Stomach smooth muscle (tissue), 2 donors: ENCODE measurements around the gene BAZ2B.
A peak's percentile ranks its signal among the peaks of the same experiment; 100 is the strongest.

ENCODE experiments used
- H3K27ac ChIP-seq: one replicate; pipeline ENCODE4 v1.7.0; 2013; ENCODE audit warnings: mild to moderate bottlenecking, low read length, inconsistent platforms
- H3K27me3 ChIP-seq, 2 donors: one replicate each; pipeline ENCODE4 v1.7.0; 2013; ENCODE audit warnings: low read length in 2 of 2; ENCODE audit not compliant: insufficient read depth in 2 of 2, control insufficient read depth in 1 of 2
- H3K36me3 ChIP-seq, 2 donors: one replicate each; pipeline ENCODE4 v1.7.0; 2013; ENCODE audit warnings: low read length in 2 of 2; ENCODE audit not compliant: control insufficient read depth in 2 of 2, insufficient read depth in 2 of 2
- H3K4me1 ChIP-seq: one replicate; pipeline ENCODE4 v1.7.0; 2013; ENCODE audit warnings: low read length; ENCODE audit not compliant: control insufficient read depth, insufficient read depth
- H3K4me3 ChIP-seq, 2 donors: one replicate each; pipeline ENCODE4 v1.7.0; 2013; ENCODE audit warnings: low read length in 2 of 2
- H3K9ac ChIP-seq, 2 donors: one replicate each; pipeline ENCODE4 v1.7.0; 2013; ENCODE audit warnings: low read length in 2 of 2, mild to moderate bottlenecking in 1 of 2
- H3K9me3 ChIP-seq, 2 donors: one replicate each; pipeline ENCODE4 v1.7.0; 2013; ENCODE audit warnings: low read length in 2 of 2; ENCODE audit not compliant: control insufficient read depth in 2 of 2
- donor health status: healthy.
- donor health status: Pancreatic carcinoma.

BAZ2B gene

GRCh38 chr2:159531475-159531874 lies 84.9 kb downstream of the BAZ2B start:
- H3K4me3 ChIP-seq, result no peak overlapping the region
- H3K27me3 ChIP-seq, result no peaks in the 10 kb centered on the region
- H3K9me3 ChIP-seq, result no peaks in the 10 kb centered on the region
- H3K9ac ChIP-seq, result no peak overlapping the region
- H3K27ac ChIP-seq, result no peak overlapping the region
- H3K4me1 ChIP-seq, result no peaks in the 10 kb centered on the region
- H3K36me3 ChIP-seq, result no peaks in the 10 kb centered on the region

DNA sequence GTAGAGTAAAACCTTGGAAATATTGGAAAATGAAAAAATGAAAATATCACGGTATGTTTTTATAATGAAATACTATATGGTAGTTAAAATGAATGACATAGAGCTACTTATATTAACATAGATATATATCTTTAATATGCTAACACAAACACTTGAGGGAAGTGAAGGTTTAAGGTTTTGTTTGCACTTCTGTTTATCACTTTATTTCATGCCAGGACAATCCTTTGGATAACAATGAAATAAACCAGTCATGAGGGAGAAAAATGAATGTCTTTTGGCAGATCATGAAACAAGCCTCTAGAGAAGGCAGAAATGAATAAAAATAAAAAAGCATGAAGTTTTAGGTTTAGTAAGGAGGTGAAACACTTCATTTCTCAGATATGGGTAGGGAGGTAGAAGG lies 89.9 kb downstream of the BAZ2B start:
- no peaks in the 10 kb centered on the region for H3K27me3 ChIP-seq
- no peak overlapping the region for H3K27ac ChIP-seq
- H3K9me3 ChIP-seq, result no peaks in the 10 kb centered on the region
- H3K36me3 ChIP-seq, result no peaks in the 10 kb centered on the region
- no peak overlapping the region for H3K4me3 ChIP-seq
- H3K9ac ChIP-seq, result no peak overlapping the region
- H3K4me1 ChIP-seq, result no peaks in the 10 kb centered on the region

DNA sequence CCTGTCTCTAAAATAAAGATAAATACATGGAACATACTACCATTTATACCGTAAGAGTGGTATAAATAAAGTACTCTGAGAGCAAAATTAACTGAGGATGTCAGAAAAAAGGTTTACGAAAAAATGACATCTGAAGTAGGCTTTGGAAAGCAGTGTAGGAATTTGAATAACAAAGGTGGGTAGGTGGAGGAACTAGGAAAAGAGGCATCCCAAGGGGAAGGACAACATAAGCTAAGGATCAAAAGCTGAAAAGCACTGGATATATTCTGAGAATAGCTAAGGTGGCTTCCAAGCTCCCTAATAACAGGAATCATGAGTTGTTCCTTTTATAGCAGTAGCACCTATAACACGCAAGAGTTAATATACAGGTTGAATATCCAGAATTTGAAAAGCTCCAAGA lies 91.3 kb downstream of the BAZ2B start:
- Histone ChIP-seq H3K36me3 (no peaks in the 10 kb centered on the region), H3K4me1 (no peaks in the 10 kb centered on the region), H3K9ac (no peak overlapping the region), H3K9me3 (no peaks in the 10 kb centered on the region), H3K27me3 (no peaks in the 10 kb centered on the region), H3K4me3 (no peak overlapping the region), H3K27ac (no peak overlapping the region)

- no peaks in the 10 kb centered on the region for H3K27me3 ChIP-seq
- H3K9me3 ChIP-seq, result no peaks in the 10 kb centered on the region
- no peak overlapping the region for H3K4me3 ChIP-seq
- H3K4me1 ChIP-seq, result no peaks in the 10 kb centered on the region
- no peaks in the 10 kb centered on the region for H3K36me3 ChIP-seq
- no peak overlapping the region for H3K27ac ChIP-seq
- no peak overlapping the region for H3K9ac ChIP-seq
Observed at GRCh38 chr2:159521272-159521671, 95.1 kb downstream of the BAZ2B start.

DNA sequence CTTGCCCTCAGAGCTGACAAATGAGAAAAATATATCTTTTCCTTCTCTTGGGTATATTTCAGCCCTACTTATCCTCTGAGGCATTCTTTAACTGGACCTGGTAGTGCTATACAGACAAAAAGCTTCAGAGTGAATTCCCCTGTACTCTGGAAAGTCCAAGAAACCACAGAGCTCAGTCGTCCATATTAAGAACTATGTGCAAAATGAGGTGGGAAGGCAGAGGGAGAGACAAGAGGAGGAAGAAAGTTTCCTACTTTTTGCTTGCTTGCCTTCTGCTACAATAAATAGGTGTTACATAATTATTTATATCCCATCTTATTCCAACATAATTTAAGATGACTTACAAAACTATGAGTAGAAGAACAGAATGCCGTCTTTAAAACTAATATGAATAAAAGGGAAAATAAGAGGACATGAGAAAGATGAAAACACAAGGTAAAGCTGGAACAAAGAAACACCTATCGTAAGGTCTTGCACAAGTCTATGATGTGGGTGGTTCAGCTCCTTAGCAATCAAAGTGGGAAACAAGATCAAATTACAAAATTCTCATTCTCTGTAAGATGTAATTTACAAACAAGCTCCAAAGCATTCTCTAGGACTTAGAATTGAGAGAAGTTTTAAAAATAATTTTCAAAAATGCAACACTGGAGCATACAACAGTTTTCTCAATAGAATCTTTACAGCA lies 97.9 kb downstream of the BAZ2B start:
- H3K36me3 ChIP-seq, result no peaks in the 10 kb centered on the region
- no peaks in the 10 kb centered on the region for H3K9me3 ChIP-seq
- no peak overlapping the region for H3K27ac ChIP-seq
- no peaks in the 10 kb centered on the region for H3K27me3 ChIP-seq
- H3K4me3 ChIP-seq, result no peak overlapping the region
- no peaks in the 10 kb centered on the region for H3K4me1 ChIP-seq
- H3K9ac ChIP-seq, result no peak overlapping the region

DNA sequence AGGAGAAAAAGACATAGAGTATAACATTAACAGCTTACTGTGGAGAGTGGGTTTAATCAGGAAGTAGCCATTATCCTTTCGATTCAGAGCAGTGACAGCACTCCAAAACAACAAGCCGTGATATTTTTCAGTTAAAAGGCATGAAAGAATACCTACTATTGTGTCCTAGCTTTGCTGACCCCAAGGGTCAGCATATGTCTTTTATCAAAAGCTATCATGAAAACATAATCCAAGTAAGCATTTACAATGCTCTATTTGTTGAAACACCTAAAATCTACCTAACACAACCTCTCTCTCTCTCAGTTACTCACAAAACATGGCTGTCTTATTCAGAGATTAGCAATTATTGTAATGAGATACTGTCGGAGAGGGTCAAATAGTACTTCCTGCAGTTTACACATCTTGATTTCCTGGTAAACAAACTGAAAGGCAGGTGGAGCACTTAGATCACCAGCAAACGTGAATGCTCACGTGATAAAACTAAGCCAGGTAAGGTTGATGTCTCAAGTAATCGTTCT lies 100.0 kb downstream of the BAZ2B start:
- Histone ChIP-seq H3K27ac (no peak overlapping the region), H3K4me1 (no peaks in the 10 kb centered on the region), H3K9ac (peak overlapping the region; percentile 3 to 21), H3K36me3 (no peaks in the 10 kb centered on the region), H3K9me3 (no peaks in the 10 kb centered on the region), H3K4me3 (peak overlapping the region; percentile 57 to 62), H3K27me3 (no peaks in the 10 kb centered on the region)

- Histone ChIP-seq H3K4me3 (no peak overlapping the region), H3K27ac (no peak overlapping the region), H3K9ac (no peak overlapping the region), H3K9me3 (no peaks in the 10 kb centered on the region), H3K27me3 (no peaks in the 10 kb centered on the region), H3K36me3 (no peaks in the 10 kb centered on the region), H3K4me1 (no peaks in the 10 kb centered on the region)
Observed at GRCh38 chr2:159515441-159515840, 100.9 kb downstream of the BAZ2B start.

DNA sequence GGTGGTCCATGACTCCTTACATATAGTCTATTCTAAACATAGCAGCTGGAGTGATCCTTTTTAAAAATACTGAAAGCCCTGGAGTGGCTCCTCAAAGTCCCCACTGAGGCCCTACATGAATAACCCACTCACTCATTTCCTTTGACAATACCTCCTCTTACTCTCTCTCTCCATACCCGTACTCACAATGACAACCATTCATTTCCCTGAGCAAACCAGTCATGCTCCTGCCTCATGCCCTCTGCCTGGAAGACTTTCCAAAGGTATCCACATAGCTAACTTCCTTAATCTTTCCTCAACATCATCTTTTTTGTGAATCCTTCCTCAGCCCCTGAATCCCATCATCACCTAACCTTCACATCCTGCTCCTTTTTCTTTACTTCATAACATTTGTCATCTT lies 102.6 kb downstream of the BAZ2B start:
- no peak overlapping the region for H3K27ac ChIP-seq
- H3K36me3 ChIP-seq, result no peaks in the 10 kb centered on the region
- H3K9ac ChIP-seq, result no peak overlapping the region
- no peaks in the 10 kb centered on the region for H3K27me3 ChIP-seq
- H3K4me1 ChIP-seq, result no peaks in the 10 kb centered on the region
- H3K9me3 ChIP-seq, result no peaks in the 10 kb centered on the region
- H3K4me3 ChIP-seq, result no peak overlapping the region

GRCh38 chr2:159508140-159508539 lies 108.2 kb downstream of the BAZ2B start:
- Histone ChIP-seq H3K9ac (no peak overlapping the region), H3K36me3 (no peaks in the 10 kb centered on the region), H3K4me1 (no peaks in the 10 kb centered on the region), H3K9me3 (no peaks in the 10 kb centered on the region), H3K27ac (no peak overlapping the region), H3K4me3 (no peak overlapping the region), H3K27me3 (no peaks in the 10 kb centered on the region)

DNA sequence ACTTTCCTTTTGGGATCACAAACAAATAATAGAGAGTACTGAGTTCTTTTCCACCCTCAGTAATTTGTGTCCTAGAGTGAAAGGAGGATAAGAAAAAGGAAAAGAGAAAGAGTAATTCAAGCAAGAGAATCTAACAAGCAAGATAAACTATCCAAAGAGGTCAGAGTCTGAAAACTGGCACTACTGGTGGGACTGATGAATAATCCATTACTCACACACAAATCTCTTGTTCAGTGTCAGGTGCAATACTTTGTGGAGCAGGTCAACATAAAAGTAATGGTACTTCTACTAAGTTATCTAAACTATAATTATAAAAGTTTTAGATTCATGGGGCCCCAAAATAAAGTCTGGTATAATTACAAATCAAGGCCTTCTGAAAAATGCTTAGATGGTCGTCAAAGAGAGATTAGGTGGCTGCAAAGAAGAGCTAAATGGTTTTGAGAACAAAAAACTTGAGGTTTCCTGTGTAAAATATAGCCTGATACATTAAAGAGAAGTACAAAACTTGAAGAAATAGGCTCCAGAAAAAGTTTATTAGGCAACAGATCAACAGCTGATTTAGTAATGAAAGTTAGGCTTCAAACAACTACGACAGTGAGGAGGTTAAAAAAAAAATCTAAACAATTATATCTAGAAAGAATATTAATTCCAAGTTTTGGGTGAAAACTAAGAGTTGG lies 109.4 kb downstream of the BAZ2B start:
- Histone ChIP-seq H3K4me3 (no peak overlapping the region), H3K9me3 (no peaks in the 10 kb centered on the region), H3K36me3 (no peaks in the 10 kb centered on the region), H3K27ac (no peak overlapping the region), H3K4me1 (no peaks in the 10 kb centered on the region), H3K27me3 (no peaks in the 10 kb centered on the region), H3K9ac (no peak overlapping the region)

- Histone ChIP-seq H3K9ac (no peak overlapping the region), H3K4me3 (no peak overlapping the region), H3K4me1 (no peaks in the 10 kb centered on the region), H3K27ac (no peak overlapping the region), H3K36me3 (no peaks in the 10 kb centered on the region), H3K9me3 (no peaks in the 10 kb centered on the region), H3K27me3 (no peaks in the 10 kb centered on the region)
Observed at GRCh38 chr2:159506202-159506601, 110.1 kb downstream of the BAZ2B start.
